IMR-90 (cell line): Measurements from ENCODE around the gene ARHGAP45. TPM values are rescaled to one million over a fixed set of nuclear protein-coding genes. Genes with fewer than 3 reads are reported as not detected.

Source experiments
- ATAC-seq: fragments of 200-7000 bp; cut with Tn5 transposase; 2 replicates; pipeline ENCODE4 v1.9.1; 2020; ENCODE audit warnings: low read depth, mild to moderate bottlenecking, moderate library complexity
- BruUV-seq: library from RNA; stranded (reverse); fragments of 400-500 nt; replicated peaks from 2 replicates; lab custom pipeline; 2021; lab: Mats Ljungman, UMichigan
- CTCF ChIA-PET: fragments of 300-600 bp; formaldehyde crosslinking; extraction: SDS; loops from one replicate; lab custom pipeline; 2021; ENCODE audit warnings: antibody characterized with exemption; lab: Yijun Ruan, JAX
- POLR2A ChIA-PET: fragments of 300-600 bp; sonication (Branson Sonifier 250); formaldehyde crosslinking; loops from one replicate; lab custom pipeline; 2022; ENCODE audit warnings: antibody characterized with exemption; ENCODE audit not compliant: unreplicated experiment; lab: Charles Lee
- DNase-seq: peaks from one replicate; pipeline ENCODE4 v3.0.0; 2013
- H2AFZ ChIP-seq: replicated peaks from 2 replicates; pipeline ENCODE3; 2013; ENCODE audit warnings: low read length, mild to moderate bottlenecking; ENCODE audit not compliant: poor library complexity
- H2AK5ac ChIP-seq: 2 replicates; pipeline ENCODE4 v1.6.1; 2013; ENCODE audit warnings: low read depth, low read length, inconsistent platforms
- H2AK9ac ChIP-seq: replicated peaks from 2 replicates; pipeline ENCODE3; 2013; ENCODE audit warnings: mild to moderate bottlenecking, low read depth, low read length, moderate library complexity; ENCODE audit not compliant: poor library complexity
- H2BK120ac ChIP-seq: 2 replicates; pipeline ENCODE4 v1.6.1; 2013; ENCODE audit warnings: low read depth, low read length, inconsistent platforms
- H2BK15ac ChIP-seq: 3 replicates; pipeline ENCODE4 v1.6.1; 2013; ENCODE audit warnings: low read depth, low read length, inconsistent platforms
- H2BK20ac ChIP-seq: 2 replicates; pipeline ENCODE4 v1.6.1; 2013; ENCODE audit warnings: low read depth, mild to moderate bottlenecking, inconsistent platforms, low read length, moderate library complexity
- H2BK5ac ChIP-seq: 2 replicates; pipeline ENCODE4 v1.6.1; 2013; ENCODE audit warnings: mild to moderate bottlenecking, low read depth, low read length, inconsistent platforms; ENCODE audit not compliant: poor library complexity, severe bottlenecking
- H3K14ac ChIP-seq: replicated peaks from 2 replicates; pipeline ENCODE4 v1.6.1; 2013; ENCODE audit warnings: low read depth, low read length, inconsistent platforms
- H3K18ac ChIP-seq: 2 replicates; pipeline ENCODE4 v1.6.1; 2013; ENCODE audit warnings: low read depth, low read length, control low read depth
- H3K23ac ChIP-seq: 2 replicates; pipeline ENCODE4 v1.6.1; 2013; ENCODE audit warnings: low read depth, low read length, inconsistent platforms
- H3K27ac ChIP-seq: 2 replicates; pipeline ENCODE4 v1.5.1; 2013; ENCODE audit warnings: mild to moderate bottlenecking, control low read depth, low read length; ENCODE audit not compliant: insufficient read depth
- H3K27me3 ChIP-seq: 2 replicates; pipeline ENCODE4 v1.6.1; 2013; ENCODE audit warnings: low read length; ENCODE audit not compliant: control insufficient read depth, insufficient read depth
- H3K36me3 ChIP-seq: 2 replicates; pipeline ENCODE4 v1.6.1; 2013; ENCODE audit warnings: low read length, mixed read lengths; ENCODE audit not compliant: control insufficient read depth, insufficient read depth
- H3K4ac ChIP-seq: 2 replicates; pipeline ENCODE4 v1.6.1; 2013; ENCODE audit warnings: low read depth, low read length, inconsistent platforms
- H3K4me1 ChIP-seq: 2 replicates; pipeline ENCODE4 v1.6.1; 2013; ENCODE audit warnings: low read length, mixed read lengths; ENCODE audit not compliant: control insufficient read depth, insufficient read depth
- H3K4me2 ChIP-seq: 2 replicates; pipeline ENCODE4 v1.6.1; 2013; ENCODE audit warnings: low read depth, mild to moderate bottlenecking, control low read depth, low read length, moderate library complexity
- H3K4me3 ChIP-seq: 2 replicates; pipeline ENCODE4 v1.5.1; 2013; ENCODE audit warnings: low read depth, mild to moderate bottlenecking, control low read depth, low read length, moderate library complexity; ENCODE audit not compliant: insufficient read depth
- H3K56ac ChIP-seq: 2 replicates; pipeline ENCODE4 v1.6.1; 2013; ENCODE audit warnings: low read length, inconsistent platforms; ENCODE audit not compliant: insufficient read depth; ENCODE audit errors: extremely low read depth
- H3K79me1 ChIP-seq, 2 experiments: 2 replicates each; pipeline ENCODE4 v1.6.1; 2013; ENCODE audit warnings: low read length in 2 of 2, inconsistent platforms in 1 of 2, low read depth in 1 of 2
- H3K9ac ChIP-seq: 2 replicates; pipeline ENCODE4 v1.6.1; 2013; ENCODE audit warnings: low read depth, low read length, control low read depth
- H3K9me1 ChIP-seq: 2 replicates; pipeline ENCODE4 v1.6.1; 2013; ENCODE audit warnings: low read length, inconsistent platforms; ENCODE audit not compliant: insufficient read depth
- H3K9me3 ChIP-seq: 2 replicates; pipeline ENCODE4 v1.6.1; 2013; ENCODE audit warnings: low read length; ENCODE audit not compliant: control insufficient read depth, insufficient read depth
- H4K20me1 ChIP-seq: 2 replicates; pipeline ENCODE4 v1.6.1; 2013; ENCODE audit warnings: low read length, inconsistent platforms; ENCODE audit not compliant: insufficient read depth
- H4K5ac ChIP-seq: 2 replicates; pipeline ENCODE4 v1.6.1; 2013; ENCODE audit warnings: mild to moderate bottlenecking, low read depth, low read length, control low read depth
- H4K8ac ChIP-seq, 2 experiments: 2 replicates each; pipeline ENCODE4 v1.6.1; 2013; ENCODE audit warnings: low read depth in 2 of 2, low read length in 2 of 2, control low read depth in 1 of 2, inconsistent platforms in 1 of 2
- H4K91ac ChIP-seq: 2 replicates; pipeline ENCODE4 v1.6.1; 2013; ENCODE audit warnings: low read depth, low read length, inconsistent platforms; ENCODE audit not compliant: insufficient read depth
- BHLHE40 ChIP-seq: fragments of 150-350 bp; IDR thresholded peaks from 2 replicates; pipeline ENCODE4 v1.6.1; 2016; ENCODE audit warnings: mild to moderate bottlenecking, low read depth, low read length
- CEBPB ChIP-seq: IDR thresholded peaks from 2 replicates; pipeline ENCODE4 v1.6.1; 2012; ENCODE audit warnings: low read depth, low read length, improper control_type of control experiment
- FOS ChIP-seq: fragments of 150-350 bp; IDR thresholded peaks from 2 replicates; pipeline ENCODE4 v1.6.1; 2016; ENCODE audit warnings: low read depth, low read length
- MAFK ChIP-seq: IDR thresholded peaks from 2 replicates; pipeline ENCODE4 v1.6.1; 2012; ENCODE audit warnings: low read depth, low read length, improper control_type of control experiment
- MAZ ChIP-seq: IDR thresholded peaks from 2 replicates; pipeline ENCODE4 v1.6.1; 2012; ENCODE audit warnings: low read depth, mild to moderate bottlenecking, low read length, improper control_type of control experiment, moderate library complexity, borderline replicate concordance
- MXI1 ChIP-seq: IDR thresholded peaks from 2 replicates; pipeline ENCODE4 v1.6.1; 2012; ENCODE audit warnings: low read depth, mild to moderate bottlenecking, low read length, moderate library complexity, borderline replicate concordance
- NFE2L2 ChIP-seq: fragments of 150-350 bp; IDR thresholded peaks from 2 replicates; pipeline ENCODE4 v1.6.1; 2016; ENCODE audit warnings: low read depth, mild to moderate bottlenecking, low read length
- POLR2A ChIP-seq: IDR thresholded peaks from 2 replicates; pipeline ENCODE4 v1.6.1; 2012; ENCODE audit warnings: mild to moderate bottlenecking, low read depth, low read length
- RAD21 ChIP-seq: IDR thresholded peaks from 2 replicates; pipeline ENCODE4 v1.6.1; 2012; ENCODE audit warnings: low read length, improper control_type of control experiment
- RCOR1 ChIP-seq: IDR thresholded peaks from 2 replicates; pipeline ENCODE4 v1.6.1; 2012; ENCODE audit warnings: mild to moderate bottlenecking, low read length, improper control_type of control experiment; ENCODE audit not compliant: insufficient replicate concordance
- RFX5 ChIP-seq: IDR thresholded peaks from 2 replicates; pipeline ENCODE4 v1.8.0; 2012; ENCODE audit warnings: low read depth, mild to moderate bottlenecking, low read length, moderate library complexity
- SMC3 ChIP-seq: fragments of 150-350 bp; IDR thresholded peaks from 2 replicates; pipeline ENCODE4 v1.6.1; 2016; ENCODE audit warnings: low read depth, mild to moderate bottlenecking, antibody characterized with exemption, low read length, moderate library complexity
- WGBS, 2 experiments: methylation state at CpG; one replicate each; pipeline versions ENCODE4 v1.1.5 to v1.1.7; 2013; ENCODE audit warnings: missing lambda C conversion rate in 2 of 2; ENCODE audit not compliant: insufficient read length in 1 of 2; ENCODE audit errors: extremely low coverage in 2 of 2; 5-methylcytosine and 5-hydroxymethylcytosine counted together
- dilution Hi-C: fragments of 300-500 bp; cut with HindIII; formaldehyde crosslinking; loops from one replicate; pipeline ENCODE4 v1.14.3; 2018; ENCODE audit warnings: low sequenced_read_pairs; ENCODE audit not compliant: unreplicated experiment
- in situ Hi-C: fragments of 300-500 bp; cut with MboI; formaldehyde crosslinking; loops from 3 replicates; pipeline ENCODE4 v1.14.3; 2019; ENCODE audit warnings: low sequenced_read_pairs, inconsistent platforms, mixed read lengths
- intact Hi-C: fragments of 100-400 bp; cut with micrococcal nuclease; formaldehyde crosslinking; loops from 2 replicates; pipeline ENCODE4 v1.10.0; 2022
- polyA plus RNA-seq, 3 experiments: library from polyadenylated mRNA; depleted of rRNA; stranded (reverse); fragments of >200 nt; gene quantifications; 2 replicates each; pipeline ENCODE4 v1.2.3, GENCODE V29; 2012; ENCODE audit warnings: low replicate concordance in 1 of 3
- total RNA-seq: library from RNA; depleted of rRNA; stranded (reverse); fragments of >200 nt; gene quantifications from 2 replicates; pipeline ENCODE4 v1.2.3, GENCODE V29; 2012
- TF ChIP-seq, protein P1 (sequence below): fragments of 150-350 bp; IDR thresholded peaks from 2 replicates; pipeline ENCODE4 v1.6.1; 2016; ENCODE audit warnings: low read depth, mild to moderate bottlenecking, low read length, moderate library complexity, borderline replicate concordance
- TF ChIP-seq, protein P2 (sequence below): fragments of 150-350 bp; IDR thresholded peaks from 2 replicates; pipeline ENCODE4 v1.6.1; 2017; ENCODE audit warnings: mild to moderate bottlenecking, antibody characterized with exemption, low read length, low read depth
- TF ChIP-seq, protein P3 (sequence below): conservative IDR thresholded peaks from 2 replicates; pipeline ENCODE4 v1.5.1; 2012; ENCODE audit warnings: mild to moderate bottlenecking, low read depth, low read length, improper control_type of control experiment

ARHGAP45 gene
- total and polyA plus RNA-seq, 2 of the 4 experiments (the other 2 are of a cell fraction), result 1.3 to 1.7 TPM

DNA sequence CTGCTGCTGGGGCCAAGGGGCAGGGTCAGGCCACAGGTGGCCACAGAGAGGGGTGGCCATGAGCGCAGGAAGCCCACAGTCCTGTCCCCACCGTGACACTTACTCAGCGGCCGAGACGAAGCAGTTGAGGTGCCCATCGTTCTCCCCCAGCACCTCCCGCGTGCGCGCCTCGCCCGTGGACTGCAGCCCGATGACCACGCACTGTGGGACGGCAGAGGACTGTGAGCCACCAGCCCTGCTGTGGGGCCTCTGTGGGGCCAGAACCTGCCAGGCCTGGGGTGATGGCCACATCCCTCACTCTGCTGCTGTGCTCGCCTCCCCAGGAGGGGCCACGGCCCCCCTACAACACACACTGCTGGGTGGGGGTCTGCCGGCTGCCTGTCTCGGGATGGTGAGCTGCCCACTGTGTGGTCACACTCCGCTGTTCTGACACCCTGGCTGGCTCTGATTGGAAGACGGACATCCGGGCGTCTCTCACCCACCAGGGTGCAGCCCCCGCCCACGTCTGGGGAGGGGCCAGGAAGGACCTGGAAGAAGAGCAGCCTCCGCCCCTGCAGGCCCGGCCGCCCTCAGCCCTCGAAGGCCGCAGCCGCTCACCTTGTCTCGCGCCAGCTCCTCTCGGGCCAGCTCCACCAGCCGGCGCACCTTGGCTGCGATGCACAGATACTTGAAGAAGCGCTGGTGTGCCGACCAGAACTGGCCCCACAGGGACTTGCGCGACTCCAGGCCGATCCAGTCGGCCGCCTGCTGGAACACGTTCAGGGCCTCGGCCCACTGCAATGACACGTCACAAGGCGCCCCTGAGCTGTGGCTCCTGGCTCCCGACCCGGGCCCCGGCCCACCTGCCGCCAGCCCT, 50.0 kb downstream of the ARHGAP45 start:
- Histone ChIP-seq H3K9me1 (no peaks in the 10 kb centered on the region), H2AFZ (no peak overlapping the region), H3K18ac (no peak overlapping the region), H2AK9ac (peak overlapping the region; percentile 16), H3K56ac (no peak overlapping the region), H2BK20ac (no peak overlapping the region), H4K8ac (no peak overlapping the region), H2BK5ac (no peak overlapping the region), H3K79me1 (peaks cover 11 to 41% of the 10 kb centered on the region in 2 experiments), H3K4me1 (peaks cover 11% of the 10 kb centered on the region), H3K27me3 (no peaks in the 10 kb centered on the region), H3K9me3 (no peaks in the 10 kb centered on the region), H2BK15ac (no peak overlapping the region), H3K14ac (no peak overlapping the region), H3K4ac (no peak overlapping the region), H3K27ac (no peak overlapping the region), H3K36me3 (peaks cover 86% of the 10 kb centered on the region), H3K4me3 (no peak overlapping the region), H3K4me2 (no peak overlapping the region), H4K20me1 (peaks cover 19% of the 10 kb centered on the region), H4K5ac (no peak overlapping the region), H3K23ac (no peak overlapping the region), H4K91ac (no peak overlapping the region), H2AK5ac (no peak overlapping the region), H2BK120ac (no peak overlapping the region), H3K9ac (no peak overlapping the region)
- DNase-seq (no peak), ATAC-seq (no peak)
- dilution Hi-C loops (no loop called here), in situ Hi-C loops (no loop called here), intact Hi-C loops (no loop called here)
- CTCF ChIA-PET, result no interaction called here
- 95% methylated on average over 37 of the region's 52 CpGs; no CpG with 5 or more reads in 1 of the 2 experiments for WGBS, 2 experiments
- no TSS peak for BruUV-seq
- POLR2A ChIA-PET, result no interaction called here
- no peak for TF ChIP-seq FOS
- no peak for TF ChIP-seq MAFK
- TF ChIP-seq, protein P1, sequence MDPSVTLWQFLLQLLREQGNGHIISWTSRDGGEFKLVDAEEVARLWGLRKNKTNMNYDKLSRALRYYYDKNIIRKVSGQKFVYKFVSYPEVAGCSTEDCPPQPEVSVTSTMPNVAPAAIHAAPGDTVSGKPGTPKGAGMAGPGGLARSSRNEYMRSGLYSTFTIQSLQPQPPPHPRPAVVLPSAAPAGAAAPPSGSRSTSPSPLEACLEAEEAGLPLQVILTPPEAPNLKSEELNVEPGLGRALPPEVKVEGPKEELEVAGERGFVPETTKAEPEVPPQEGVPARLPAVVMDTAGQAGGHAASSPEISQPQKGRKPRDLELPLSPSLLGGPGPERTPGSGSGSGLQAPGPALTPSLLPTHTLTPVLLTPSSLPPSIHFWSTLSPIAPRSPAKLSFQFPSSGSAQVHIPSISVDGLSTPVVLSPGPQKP, result no peak
- no peak for TF ChIP-seq BHLHE40
- TF ChIP-seq, protein P2, sequence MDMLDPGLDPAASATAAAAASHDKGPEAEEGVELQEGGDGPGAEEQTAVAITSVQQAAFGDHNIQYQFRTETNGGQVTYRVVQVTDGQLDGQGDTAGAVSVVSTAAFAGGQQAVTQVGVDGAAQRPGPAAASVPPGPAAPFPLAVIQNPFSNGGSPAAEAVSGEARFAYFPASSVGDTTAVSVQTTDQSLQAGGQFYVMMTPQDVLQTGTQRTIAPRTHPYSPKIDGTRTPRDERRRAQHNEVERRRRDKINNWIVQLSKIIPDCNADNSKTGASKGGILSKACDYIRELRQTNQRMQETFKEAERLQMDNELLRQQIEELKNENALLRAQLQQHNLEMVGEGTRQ, result no peak
- no peak for TF ChIP-seq POLR2A
- TF ChIP-seq RCOR1, result no peak
- no peak for TF ChIP-seq RFX5
- TF ChIP-seq, protein P3, sequence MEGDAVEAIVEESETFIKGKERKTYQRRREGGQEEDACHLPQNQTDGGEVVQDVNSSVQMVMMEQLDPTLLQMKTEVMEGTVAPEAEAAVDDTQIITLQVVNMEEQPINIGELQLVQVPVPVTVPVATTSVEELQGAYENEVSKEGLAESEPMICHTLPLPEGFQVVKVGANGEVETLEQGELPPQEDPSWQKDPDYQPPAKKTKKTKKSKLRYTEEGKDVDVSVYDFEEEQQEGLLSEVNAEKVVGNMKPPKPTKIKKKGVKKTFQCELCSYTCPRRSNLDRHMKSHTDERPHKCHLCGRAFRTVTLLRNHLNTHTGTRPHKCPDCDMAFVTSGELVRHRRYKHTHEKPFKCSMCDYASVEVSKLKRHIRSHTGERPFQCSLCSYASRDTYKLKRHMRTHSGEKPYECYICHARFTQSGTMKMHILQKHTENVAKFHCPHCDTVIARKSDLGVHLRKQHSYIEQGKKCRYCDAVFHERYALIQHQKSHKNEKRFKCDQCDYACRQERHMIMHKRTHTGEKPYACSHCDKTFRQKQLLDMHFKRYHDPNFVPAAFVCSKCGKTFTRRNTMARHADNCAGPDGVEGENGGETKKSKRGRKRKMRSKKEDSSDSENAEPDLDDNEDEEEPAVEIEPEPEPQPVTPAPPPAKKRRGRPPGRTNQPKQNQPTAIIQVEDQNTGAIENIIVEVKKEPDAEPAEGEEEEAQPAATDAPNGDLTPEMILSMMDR, result no peak
- no peak for TF ChIP-seq MXI1
- no peak for TF ChIP-seq RAD21
- no peak for TF ChIP-seq NFE2L2
- no peak for TF ChIP-seq SMC3
- no peak for TF ChIP-seq CEBPB
- no peak for TF ChIP-seq MAZ
